ENCODE measurements around the gene FIGNL1. TPM values are rescaled to one million over a fixed set of nuclear protein-coding genes. Genes with fewer than 3 reads are reported as not detected.
A peak's percentile ranks its signal among the peaks of the same experiment; 100 is the strongest.

The FIGNL1 gene
- polyA plus RNA-seq, 3 donors = 0.55 to 2.4 (median 1.8) TPM

DNA sequence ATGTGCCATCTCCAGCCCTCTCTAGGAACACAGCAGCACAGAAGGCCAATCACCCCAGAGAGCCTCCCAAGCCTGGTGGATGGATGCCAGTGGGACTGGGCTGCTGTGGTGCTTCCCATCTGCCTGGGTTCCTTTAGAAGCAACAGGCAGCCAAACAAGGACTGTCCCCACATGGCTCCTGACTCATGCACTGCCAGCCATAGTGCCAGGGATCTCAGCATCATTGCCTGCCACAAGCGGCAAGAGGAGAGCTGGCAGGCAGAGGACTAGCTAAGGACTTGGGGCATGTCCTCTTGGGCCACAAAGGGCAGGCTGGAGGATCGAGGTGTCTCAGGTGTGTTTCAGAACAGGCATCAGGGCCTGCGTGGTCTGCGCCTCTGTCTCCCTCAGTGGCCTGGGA, 23.4 kb upstream of the FIGNL1 start:
- Histone ChIP-seq H3K9me3 (replicated peaks in 1 of 2; ENCODE audit: control insufficient read depth in 1 of 2, insufficient read depth in 1 of 2, low read length in 2 of 2) (no peaks in the 10 kb centered on the region), H3K9ac (ENCODE audit: insufficient read depth, low read length, poor library complexity, severe bottlenecking) (no peak overlapping the region), H3K27me3 (ENCODE audit: control insufficient read depth in 2 of 2, insufficient read depth in 2 of 2, low read length in 2 of 2) (no peaks in the 10 kb centered on the region), H2AFZ (ENCODE audit: insufficient read depth, low read depth, low read length, poor library complexity, severe bottlenecking) (no peak overlapping the region), H3K4me2 (replicated peaks; ENCODE audit: extremely low read depth, low read length, poor library complexity, severe bottlenecking) (no peak overlapping the region), H4K20me1 (ENCODE audit: insufficient read depth, low read length) (no peaks in the 10 kb centered on the region), H3K36me3 (replicated peaks in 1 of 2; ENCODE audit: control insufficient read depth in 1 of 2, insufficient read depth in 2 of 2, low read length in 2 of 2) (no peaks in the 10 kb centered on the region), H3K27ac (ENCODE audit: low read depth in 1 of 2, low read length in 2 of 2) (no peak overlapping the region), H3K4me1 (ENCODE audit: control insufficient read depth in 1 of 2, insufficient read depth in 2 of 2, low read length in 2 of 2) (no peaks in the 10 kb centered on the region), H3K79me2 (ENCODE audit: insufficient read depth, low read length) (no peaks in the 10 kb centered on the region), H3K4me3 (replicated peaks in 1 of 3; ENCODE audit: low read depth in 2 of 3, low read length in 3 of 3) (no peak overlapping the region)
- intact Hi-C loops (cut with micrococcal nuclease) = loop anchor here in 1 of 2 donors (5.0 kb wide), 1 partner anchor 199 kb away; no protein-coding TSS in a partner anchor
- TF ChIP-seq, protein P1, sequence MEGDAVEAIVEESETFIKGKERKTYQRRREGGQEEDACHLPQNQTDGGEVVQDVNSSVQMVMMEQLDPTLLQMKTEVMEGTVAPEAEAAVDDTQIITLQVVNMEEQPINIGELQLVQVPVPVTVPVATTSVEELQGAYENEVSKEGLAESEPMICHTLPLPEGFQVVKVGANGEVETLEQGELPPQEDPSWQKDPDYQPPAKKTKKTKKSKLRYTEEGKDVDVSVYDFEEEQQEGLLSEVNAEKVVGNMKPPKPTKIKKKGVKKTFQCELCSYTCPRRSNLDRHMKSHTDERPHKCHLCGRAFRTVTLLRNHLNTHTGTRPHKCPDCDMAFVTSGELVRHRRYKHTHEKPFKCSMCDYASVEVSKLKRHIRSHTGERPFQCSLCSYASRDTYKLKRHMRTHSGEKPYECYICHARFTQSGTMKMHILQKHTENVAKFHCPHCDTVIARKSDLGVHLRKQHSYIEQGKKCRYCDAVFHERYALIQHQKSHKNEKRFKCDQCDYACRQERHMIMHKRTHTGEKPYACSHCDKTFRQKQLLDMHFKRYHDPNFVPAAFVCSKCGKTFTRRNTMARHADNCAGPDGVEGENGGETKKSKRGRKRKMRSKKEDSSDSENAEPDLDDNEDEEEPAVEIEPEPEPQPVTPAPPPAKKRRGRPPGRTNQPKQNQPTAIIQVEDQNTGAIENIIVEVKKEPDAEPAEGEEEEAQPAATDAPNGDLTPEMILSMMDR (IDR thresholded peaks at IDR 0.05) = no peak
- no peak for DNase-seq
- Mint-ChIP-seq H3K9me3 (no peaks in the 10 kb centered on the region), H3K4me3 (no peak overlapping the region), H3K27me3 (ENCODE audit: low read depth in 3 of 3) (peaks cover under 1 to 7% (median 2%) of the 10 kb centered on the region in 3 donors), H3K27ac (peak overlapping the region in 1 of 7 donors; percentile 10), H3K4me1 (no peaks in the 10 kb centered on the region), H3K36me3 (no peaks in the 10 kb centered on the region)
- WGBS (ENCODE audit: insufficient coverage) = 100% methylated on average over 4 of the region's 4 CpGs

DNA sequence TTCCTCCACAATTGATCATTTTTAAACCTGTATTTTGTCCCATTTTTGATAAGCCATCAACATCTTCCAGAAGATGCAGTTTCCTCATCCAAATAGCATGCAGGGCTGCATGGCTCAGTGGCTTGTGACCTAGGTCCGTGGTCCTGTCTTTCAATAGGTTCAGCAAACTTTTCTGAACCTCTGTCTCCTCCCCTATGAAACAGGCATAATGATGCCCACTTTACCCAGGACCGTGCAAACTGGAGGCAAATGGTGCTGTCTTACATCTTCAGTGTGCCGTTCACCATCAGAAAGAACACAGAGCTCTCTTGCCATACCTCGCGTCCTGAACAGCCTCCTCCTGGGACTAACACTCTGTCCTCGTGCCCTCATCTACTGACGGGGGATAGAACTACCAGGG, 22.3 kb upstream of the FIGNL1 start:
- 96% methylated on average over 5 of the region's 7 CpGs for WGBS (ENCODE audit: insufficient coverage)
- Mint-ChIP-seq H3K27ac (no peak overlapping the region), H3K36me3 (no peaks in the 10 kb centered on the region), H3K27me3 (ENCODE audit: low read depth in 3 of 3) (peaks cover 2 to 10% (median 4%) of the 10 kb centered on the region in 3 donors), H3K9me3 (no peaks in the 10 kb centered on the region), H3K4me1 (peaks cover 8% of the 10 kb centered on the region), H3K4me3 (no peak overlapping the region)
- no peaks in the 10 kb centered on the region for H3K36me3 ChIP-seq (replicated peaks in 1 of 2; ENCODE audit: control insufficient read depth in 1 of 2, insufficient read depth in 2 of 2, low read length in 2 of 2)
- H4K20me1 ChIP-seq (ENCODE audit: insufficient read depth, low read length) = no peaks in the 10 kb centered on the region
- H2AFZ ChIP-seq (ENCODE audit: insufficient read depth, low read depth, low read length, poor library complexity, severe bottlenecking) = no peak overlapping the region
- H3K79me2 ChIP-seq (ENCODE audit: insufficient read depth, low read length) = no peaks in the 10 kb centered on the region
- H3K4me1 ChIP-seq (ENCODE audit: control insufficient read depth in 1 of 2, insufficient read depth in 2 of 2, low read length in 2 of 2) = peaks cover 7% of the 10 kb centered on the region in 2 donors
- H3K27ac ChIP-seq (ENCODE audit: low read depth in 1 of 2, low read length in 2 of 2) = no peak overlapping the region
- no peak overlapping the region for H3K9ac ChIP-seq (ENCODE audit: insufficient read depth, low read length, poor library complexity, severe bottlenecking)
- intact Hi-C loops (cut with micrococcal nuclease) = loop anchor here in 1 of 2 donors (5.0 kb wide), 1 partner anchor 200 kb away; no protein-coding TSS in a partner anchor
- DNase-seq = no peak
- H3K4me3 ChIP-seq (replicated peaks in 1 of 3; ENCODE audit: low read depth in 2 of 3, low read length in 3 of 3) = no peak overlapping the region
- H3K9me3 ChIP-seq (replicated peaks in 1 of 2; ENCODE audit: control insufficient read depth in 1 of 2, insufficient read depth in 1 of 2, low read length in 2 of 2) = no peaks in the 10 kb centered on the region
- H3K27me3 ChIP-seq (ENCODE audit: control insufficient read depth in 2 of 2, insufficient read depth in 2 of 2, low read length in 2 of 2) = peaks cover 0 to 3% of the 10 kb centered on the region in 2 donors
- TF ChIP-seq, protein P1 (IDR thresholded peaks at IDR 0.05) = no peak
- no peak overlapping the region for H3K4me2 ChIP-seq (replicated peaks; ENCODE audit: extremely low read depth, low read length, poor library complexity, severe bottlenecking)
